ENCODE measurements around the gene COQ10A.

DNA sequence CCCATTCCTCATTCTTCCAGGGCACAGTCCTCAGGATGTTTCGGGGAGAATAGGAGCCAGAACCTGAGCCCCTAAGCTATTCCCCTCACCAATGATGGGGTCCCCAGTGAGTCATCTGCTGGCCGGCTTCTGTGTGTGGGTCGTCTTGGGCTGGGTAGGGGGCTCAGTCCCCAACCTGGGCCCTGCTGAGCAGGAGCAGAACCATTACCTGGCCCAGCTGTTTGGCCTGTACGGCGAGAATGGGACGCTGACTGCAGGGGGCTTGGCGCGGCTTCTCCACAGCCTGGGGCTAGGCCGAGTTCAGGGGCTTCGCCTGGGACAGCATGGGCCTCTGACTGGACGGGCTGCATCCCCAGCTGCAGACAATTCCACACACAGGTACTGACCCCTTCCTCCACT is 35.6 kb upstream of the COQ10A start:
- TF ChIP-seq, protein P1, sequence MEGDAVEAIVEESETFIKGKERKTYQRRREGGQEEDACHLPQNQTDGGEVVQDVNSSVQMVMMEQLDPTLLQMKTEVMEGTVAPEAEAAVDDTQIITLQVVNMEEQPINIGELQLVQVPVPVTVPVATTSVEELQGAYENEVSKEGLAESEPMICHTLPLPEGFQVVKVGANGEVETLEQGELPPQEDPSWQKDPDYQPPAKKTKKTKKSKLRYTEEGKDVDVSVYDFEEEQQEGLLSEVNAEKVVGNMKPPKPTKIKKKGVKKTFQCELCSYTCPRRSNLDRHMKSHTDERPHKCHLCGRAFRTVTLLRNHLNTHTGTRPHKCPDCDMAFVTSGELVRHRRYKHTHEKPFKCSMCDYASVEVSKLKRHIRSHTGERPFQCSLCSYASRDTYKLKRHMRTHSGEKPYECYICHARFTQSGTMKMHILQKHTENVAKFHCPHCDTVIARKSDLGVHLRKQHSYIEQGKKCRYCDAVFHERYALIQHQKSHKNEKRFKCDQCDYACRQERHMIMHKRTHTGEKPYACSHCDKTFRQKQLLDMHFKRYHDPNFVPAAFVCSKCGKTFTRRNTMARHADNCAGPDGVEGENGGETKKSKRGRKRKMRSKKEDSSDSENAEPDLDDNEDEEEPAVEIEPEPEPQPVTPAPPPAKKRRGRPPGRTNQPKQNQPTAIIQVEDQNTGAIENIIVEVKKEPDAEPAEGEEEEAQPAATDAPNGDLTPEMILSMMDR (conservative IDR thresholded peaks at IDR 0.05), result no peak
- TF ChIP-seq EZH2 (IDR thresholded peaks at IDR 0.05; ENCODE audit: low read depth), result no peak

Data from PC-9 (cell line).